MV-4-11 (cell line): ENCODE results near the gene SLC38A9.
"Not testable (repeated sequence)": the region's sequence is repeated elsewhere in the genome, so short reads cannot be mapped to it uniquely, and the experiment has no call there.

Experiments used
- DNase-seq: peaks from one replicate; lab custom pipeline; 2025; lab: John Stamatoyannopoulos, UW

SLC38A9 gene

GRCh38 chr5:55712023-55712859 lies at the start of gene SLC38A9:
Gene SLC38A9 (minus strand): TSS chr5:55712324. CDS start chr5:55697958, 14,366 bp downstream.
- DNase-seq, result peak; percentile 90

GRCh38 chr5:55761721-55762120 lies 49.6 kb upstream of the SLC38A9 start:
- DNase-seq, result not testable (repeated sequence)

- DNase-seq, result no peak
These were observed 46.6 kb upstream of the SLC38A9 start for GRCh38 chr5:55758714-55759113.

- DNase-seq, result no peak
These were observed 46.1 kb upstream of the SLC38A9 start for GRCh38 chr5:55758231-55758630.

- no peak for DNase-seq
These were observed 38.4 kb upstream of the SLC38A9 start for GRCh38 chr5:55750499-55750898.

- DNase-seq, result no peak
These were observed 37.9 kb upstream of the SLC38A9 start for GRCh38 chr5:55750063-55750462.

- no peak for DNase-seq
These were observed 37.3 kb upstream of the SLC38A9 start for GRCh38 chr5:55749387-55749786.

GRCh38 chr5:55747778-55748318 lies 35.7 kb upstream of the SLC38A9 start:
- DNase-seq, result no peak

GRCh38 chr5:55742778-55743177 lies 30.7 kb upstream of the SLC38A9 start:
- no peak for DNase-seq

- no peak for DNase-seq
These were observed 25.7 kb upstream of the SLC38A9 start, which contains the start of gene DDX4 for GRCh38 chr5:55737793-55738192. Gene DDX4 (plus strand): TSS chr5:55738061. CDS start chr5:55738964, 903 bp downstream.

GRCh38 chr5:55734658-55735057 lies 22.5 kb upstream of the SLC38A9 start:
- DNase-seq, result no peak

GRCh38 chr5:55732585-55732984 lies 20.5 kb upstream of the SLC38A9 start:
- DNase-seq, result no peak

GRCh38 chr5:55731848-55732247 lies 19.7 kb upstream of the SLC38A9 start:
- no peak for DNase-seq

GRCh38 chr5:55724281-55724680 lies 12.2 kb upstream of the SLC38A9 start:
- DNase-seq, result no peak

GRCh38 chr5:55720188-55720703 lies 8.1 kb upstream of the SLC38A9 start:
- peak; percentile 39 for DNase-seq

- DNase-seq, result not testable (repeated sequence)
These were observed 6.9 kb upstream of the SLC38A9 start for GRCh38 chr5:55719026-55719425.

GRCh38 chr5:55715519-55716078 lies 3.5 kb upstream of the SLC38A9 start:
- DNase-seq, result no peak

GRCh38 chr5:55714749-55715148 lies 2.6 kb upstream of the SLC38A9 start:
- DNase-seq, result no peak

- DNase-seq, result no peak
These were observed 2.2 kb upstream of the SLC38A9 start for GRCh38 chr5:55714339-55714738.

GRCh38 chr5:55713871-55714270 lies 1.7 kb upstream of the SLC38A9 start:
- no peak for DNase-seq

GRCh38 chr5:55711507-55712022 lies 559 bp downstream of the SLC38A9 start:
- DNase-seq, result no peak

- no peak for DNase-seq
These were observed 3.4 kb downstream of the SLC38A9 start for GRCh38 chr5:55708732-55709131.

- DNase-seq, result no peak
These were observed 5.9 kb downstream of the SLC38A9 start for GRCh38 chr5:55706230-55706629.
